Thyroid gland (tissue), 4 donors: Measurements from ENCODE around the gene TIMM13. TPM values are rescaled to one million over a fixed set of nuclear protein-coding genes. Genes with fewer than 3 reads are reported as not detected.

Experiments
- DNase-seq, 2 donors: peaks; one replicate each; pipeline ENCODE4 v3.0.0-alpha.2; 2019
- H3K27ac ChIP-seq, 3 donors: fragments of 200-600 bp; sonication (generic); 1 replicate in 2 of 3; 2 replicates in 1 of 3; pipeline ENCODE4 v1.5.1; 2016 to 2019; ENCODE audit warnings: mild to moderate bottlenecking in 1 of 3, moderate library complexity in 1 of 3
- H3K27me3 ChIP-seq: fragments of 200-600 bp; sonication (generic); one replicate; pipeline ENCODE4 v1.5.1; 2019
- H3K36me3 ChIP-seq, 2 donors: fragments of 200-600 bp; sonication (generic); one replicate each; pipeline ENCODE4 v1.5.1; 2016 to 2019
- H3K4me1 ChIP-seq, 2 donors: fragments of 200-600 bp; sonication (generic); one replicate each; pipeline ENCODE4 v1.5.1; 2017 to 2019
- H3K4me3 ChIP-seq, 3 donors: fragments of 200-600 bp; sonication (generic); replicated peaks in 1 of 3; 1 replicate in 2 of 3; 2 replicates in 1 of 3; pipeline ENCODE4 v1.5.1; 2016; ENCODE audit warnings: mild to moderate bottlenecking in 1 of 3
- H3K9me3 ChIP-seq: fragments of 200-600 bp; sonication (generic); one replicate; pipeline ENCODE4 v1.5.1; 2017
- POLR2A ChIP-seq, 2 donors: fragments of 450-650 bp; IDR thresholded peaks; one replicate each; pipeline ENCODE4 v1.6.1; 2017; ENCODE audit warnings: antibody characterized with exemption in 2 of 2, mild to moderate bottlenecking in 2 of 2, moderate library complexity in 1 of 2
- WGBS, 2 donors: methylation state at CpG; one replicate each; pipeline ENCODE4 v1.1.5; 2017; 5-methylcytosine and 5-hydroxymethylcytosine counted together
- intact Hi-C: fragments of 100-400 bp; cut with DNase I; formaldehyde crosslinking; loops from one replicate; pipeline ENCODE4 v1.15.1; 2023
- total RNA-seq, 4 donors: library from RNA; depleted of rRNA; stranded (reverse); fragments of >200 nt; gene quantifications; one replicate each; pipeline ENCODE4 v1.2.3, GENCODE V29; 2016
- TF ChIP-seq, protein P1 (sequence below), 6 experiments: fragments of 200-600 bp in 3 of 6; fragments of 450-650 bp in 3 of 6; sonication (generic) in 3 of 6; IDR thresholded peaks; one replicate each; pipeline ENCODE4 v1.5.1; 2016 to 2019; ENCODE audit warnings: antibody characterized with exemption in 6 of 6, mild to moderate bottlenecking in 2 of 6, inconsistent platforms in 1 of 6, moderate library complexity in 1 of 6

TIMM13 gene
- total RNA-seq, 4 donors from 2014 or later: 27.4 to 52.9 (median 45.0) TPM

DNA sequence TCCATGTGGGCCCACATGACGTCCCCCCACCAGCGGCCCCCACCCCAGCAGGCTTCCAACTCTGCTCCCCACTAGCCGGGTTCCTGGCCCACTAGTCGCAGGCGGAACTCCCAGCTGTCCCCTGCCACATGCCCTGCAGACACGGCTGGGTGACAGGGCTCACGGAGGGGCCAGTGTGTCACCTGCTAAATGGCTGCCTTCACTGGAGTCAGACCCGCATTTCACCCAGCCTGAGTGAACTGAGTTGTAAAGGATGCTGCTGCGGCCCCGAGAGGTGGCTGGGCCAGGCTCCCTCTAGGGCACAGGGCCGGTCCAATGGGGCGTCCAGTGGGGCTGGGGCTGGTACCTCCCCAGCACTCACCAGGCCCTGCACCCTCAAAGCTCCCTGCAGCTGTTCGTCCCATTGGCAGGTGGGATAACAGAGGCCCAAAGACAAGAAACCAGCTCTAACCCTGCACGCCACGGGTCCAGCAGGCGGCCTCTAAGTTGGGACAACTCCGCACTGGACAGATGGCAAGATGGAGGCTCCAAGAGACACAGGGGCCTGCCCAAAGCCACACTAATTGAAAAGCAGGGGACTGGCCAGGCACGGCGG, 26.1 kb upstream of the TIMM13 start:
- WGBS, 2 donors: 95 to 96% methylated on average over 10 to 14 of the region's 19 CpGs
- Histone ChIP-seq H3K36me3 (no peaks in the 10 kb centered on the region), H3K27me3 (no peaks in the 10 kb centered on the region), H3K9me3 (no peaks in the 10 kb centered on the region), H3K4me1 (peaks cover 7 to 12% of the 10 kb centered on the region in 2 donors), H3K27ac (no peak overlapping the region), H3K4me3 (no peak overlapping the region)
- no peak for DNase-seq
- intact Hi-C loops: no loop called here
- TF ChIP-seq, protein P1, sequence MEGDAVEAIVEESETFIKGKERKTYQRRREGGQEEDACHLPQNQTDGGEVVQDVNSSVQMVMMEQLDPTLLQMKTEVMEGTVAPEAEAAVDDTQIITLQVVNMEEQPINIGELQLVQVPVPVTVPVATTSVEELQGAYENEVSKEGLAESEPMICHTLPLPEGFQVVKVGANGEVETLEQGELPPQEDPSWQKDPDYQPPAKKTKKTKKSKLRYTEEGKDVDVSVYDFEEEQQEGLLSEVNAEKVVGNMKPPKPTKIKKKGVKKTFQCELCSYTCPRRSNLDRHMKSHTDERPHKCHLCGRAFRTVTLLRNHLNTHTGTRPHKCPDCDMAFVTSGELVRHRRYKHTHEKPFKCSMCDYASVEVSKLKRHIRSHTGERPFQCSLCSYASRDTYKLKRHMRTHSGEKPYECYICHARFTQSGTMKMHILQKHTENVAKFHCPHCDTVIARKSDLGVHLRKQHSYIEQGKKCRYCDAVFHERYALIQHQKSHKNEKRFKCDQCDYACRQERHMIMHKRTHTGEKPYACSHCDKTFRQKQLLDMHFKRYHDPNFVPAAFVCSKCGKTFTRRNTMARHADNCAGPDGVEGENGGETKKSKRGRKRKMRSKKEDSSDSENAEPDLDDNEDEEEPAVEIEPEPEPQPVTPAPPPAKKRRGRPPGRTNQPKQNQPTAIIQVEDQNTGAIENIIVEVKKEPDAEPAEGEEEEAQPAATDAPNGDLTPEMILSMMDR (IDR thresholded peaks at IDR 0.05): no peak
- TF ChIP-seq POLR2A (IDR thresholded peaks at IDR 0.05): no peak

- H3K27me3 ChIP-seq: no peaks in the 10 kb centered on the region
- H3K4me3 ChIP-seq: no peak overlapping the region
- H3K36me3 ChIP-seq: no peaks in the 10 kb centered on the region
- 91 to 98% methylated on average over 6 to 18 of the region's 18 CpGs for WGBS, 2 donors
- no peak for DNase-seq
- TF ChIP-seq, protein P1 (IDR thresholded peaks at IDR 0.05): no peak
- TF ChIP-seq POLR2A (IDR thresholded peaks at IDR 0.05): no peak
- H3K4me1 ChIP-seq: peaks cover 7 to 8% of the 10 kb centered on the region in 2 donors
- no peaks in the 10 kb centered on the region for H3K9me3 ChIP-seq
- no peak overlapping the region for H3K27ac ChIP-seq
- intact Hi-C loops: no loop called here
Observed at GRCh38 chr19:2451741-2452140, 24.4 kb upstream of the TIMM13 start.

- no peak for DNase-seq
- TF ChIP-seq POLR2A (IDR thresholded peaks at IDR 0.05): no peak
- TF ChIP-seq, protein P1 (IDR thresholded peaks at IDR 0.05): no peak
- Histone ChIP-seq H3K36me3 (no peaks in the 10 kb centered on the region), H3K27ac (no peak overlapping the region), H3K9me3 (no peaks in the 10 kb centered on the region), H3K4me1 (peaks cover 7 to 8% of the 10 kb centered on the region in 2 donors), H3K27me3 (no peaks in the 10 kb centered on the region), H3K4me3 (no peak overlapping the region)
- intact Hi-C loops: no loop called here
- 93 to 96% methylated on average over 7 of the region's 7 CpGs for WGBS, 2 donors
Observed at GRCh38 chr19:2451138-2451537, 23.8 kb upstream of the TIMM13 start.

DNA sequence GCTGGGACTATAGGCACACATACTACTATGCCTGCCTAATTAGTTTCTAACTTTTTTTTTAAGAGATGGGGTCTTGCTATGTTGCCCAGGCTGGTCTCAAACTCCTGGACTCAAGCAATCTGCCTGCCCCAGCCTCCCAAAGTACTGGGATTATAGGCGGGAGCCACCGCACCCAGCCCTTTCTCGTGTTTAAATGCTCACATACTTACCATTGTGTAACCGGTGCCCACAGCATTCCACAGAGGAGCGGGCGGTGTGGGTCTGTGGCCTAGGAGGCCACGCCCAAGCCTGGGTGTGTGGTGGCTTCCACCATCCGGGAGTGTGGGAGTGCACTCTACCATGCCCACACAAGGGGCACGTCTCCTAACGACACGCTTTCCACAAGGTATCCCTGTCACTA, 21.6 kb upstream of the TIMM13 start:
- Histone ChIP-seq H3K9me3 (no peaks in the 10 kb centered on the region), H3K4me1 (no peaks in the 10 kb centered on the region), H3K27me3 (no peaks in the 10 kb centered on the region), H3K4me3 (no peak overlapping the region), H3K36me3 (no peaks in the 10 kb centered on the region), H3K27ac (no peak overlapping the region)
- intact Hi-C loops: no loop called here
- 96 to 98% methylated on average over 11 of the region's 11 CpGs for WGBS, 2 donors
- TF ChIP-seq, protein P1 (IDR thresholded peaks at IDR 0.05): no peak
- TF ChIP-seq POLR2A (IDR thresholded peaks at IDR 0.05): no peak
- no peak for DNase-seq

GRCh38 chr19:2446381-2446780, 19.0 kb upstream of the TIMM13 start:
- intact Hi-C loops: no loop called here
- Histone ChIP-seq H3K27me3 (no peaks in the 10 kb centered on the region), H3K27ac (no peak overlapping the region), H3K9me3 (no peaks in the 10 kb centered on the region), H3K4me1 (no peaks in the 10 kb centered on the region), H3K4me3 (no peak overlapping the region), H3K36me3 (no peaks in the 10 kb centered on the region)
- TF ChIP-seq, protein P1 (IDR thresholded peaks at IDR 0.05): no peak
- no peak for TF ChIP-seq POLR2A (IDR thresholded peaks at IDR 0.05)
- 79 to 85% methylated on average over 16 to 17 of the region's 19 CpGs for WGBS, 2 donors
- no peak for DNase-seq
